Activated B cell treated with CpG ODN at 0.5 μM for 24 hours (primary cell): ENCODE data around the gene MACROD1. TPM values are rescaled to one million over a fixed set of nuclear protein-coding genes. Genes with fewer than 3 reads are reported as not detected.

ENCODE experiments used
- ATAC-seq: fragments of 200-7000 bp; cut with Tn5 transposase; one replicate; pipeline ENCODE4 v1.10.0; 2021; ENCODE audit warnings: low read depth, mild to moderate bottlenecking, moderate library complexity
- CTCF ChIA-PET: fragments of 350-600 bp; sonication (Branson Sonifier 250); formaldehyde crosslinking; loops from one replicate; lab custom pipeline; 2021; ENCODE audit warnings: antibody characterized with exemption; lab: Charles Lee
- POLR2A ChIA-PET: fragments of 350-600 bp; sonication (Branson Sonifier 250); formaldehyde crosslinking; loops from one replicate; lab custom pipeline; 2021; ENCODE audit warnings: antibody characterized with exemption; lab: Charles Lee
- DNase-seq: peaks from one replicate; pipeline ENCODE4 v3.0.0; 2022
- H3K27ac Mint-ChIP-seq: one replicate; pipeline ENCODE4 v1.8.0; 2020; ENCODE audit warnings: mixed read lengths
- H3K27me3 Mint-ChIP-seq: one replicate; pipeline ENCODE4 v1.8.0; 2021; ENCODE audit warnings: mixed read lengths
- H3K36me3 Mint-ChIP-seq: one replicate; pipeline ENCODE4 v1.8.0; 2021; ENCODE audit warnings: low read depth, mixed read lengths
- H3K4me1 Mint-ChIP-seq: one replicate; pipeline ENCODE4 v1.8.0; 2021; ENCODE audit warnings: mixed read lengths
- H3K4me3 Mint-ChIP-seq: one replicate; pipeline ENCODE4 v1.8.0; 2020; ENCODE audit warnings: mild to moderate bottlenecking, mixed read lengths
- H3K9me3 Mint-ChIP-seq: one replicate; pipeline ENCODE4 v1.8.0; 2020; ENCODE audit warnings: mixed read lengths
- intact Hi-C: fragments of 100-400 bp; cut with micrococcal nuclease; formaldehyde crosslinking; loops from one replicate; pipeline ENCODE4 v1.15.1; 2024
- total RNA-seq: library from RNA; stranded (reverse); gene quantifications from 2 replicates; pipeline ENCODE4 v1.2.3, GENCODE V29; 2022
- TF ChIP-seq, protein P1 (sequence below): fragments of 200-600 bp; IDR thresholded peaks from one replicate; pipeline ENCODE4 v1.8.0; 2022; ENCODE audit warnings: antibody characterized with exemption, mild to moderate bottlenecking

The MACROD1 gene
- total RNA-seq, 1 donor from 2014 or later = 4.5 TPM

DNA sequence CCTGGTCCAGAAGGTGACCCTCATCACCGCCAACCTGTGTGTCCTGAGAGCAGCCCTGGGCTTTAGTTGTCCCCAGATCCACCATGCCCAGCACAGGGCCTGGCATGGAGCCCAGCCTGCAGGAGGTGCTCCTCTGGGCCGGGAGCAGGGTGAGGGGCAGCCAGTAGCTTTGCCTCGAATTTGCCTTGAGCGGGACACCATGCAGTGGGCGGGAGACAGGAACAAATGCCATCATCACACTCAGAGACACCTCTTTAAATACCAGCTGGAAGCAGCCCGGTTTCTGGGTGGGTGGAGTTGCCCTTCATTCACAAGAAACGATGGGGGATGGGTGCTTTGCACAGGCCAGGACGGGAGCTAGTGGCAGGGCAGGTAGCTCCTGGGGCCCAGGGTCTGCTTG is 110.8 kb downstream of the MACROD1 start:
- ChIA-PET CTCF (no interaction called here), POLR2A (no interaction called here)
- intact Hi-C loops = no loop called here
- Mint-ChIP-seq H3K36me3 (no peaks in the 10 kb centered on the region), H3K9me3 (no peaks in the 10 kb centered on the region), H3K4me3 (no peak overlapping the region), H3K4me1 (no peaks in the 10 kb centered on the region), H3K27me3 (no peaks in the 10 kb centered on the region), H3K27ac (no peak overlapping the region)
- ATAC-seq (no peak), DNase-seq (no peak)
- TF ChIP-seq, protein P1, sequence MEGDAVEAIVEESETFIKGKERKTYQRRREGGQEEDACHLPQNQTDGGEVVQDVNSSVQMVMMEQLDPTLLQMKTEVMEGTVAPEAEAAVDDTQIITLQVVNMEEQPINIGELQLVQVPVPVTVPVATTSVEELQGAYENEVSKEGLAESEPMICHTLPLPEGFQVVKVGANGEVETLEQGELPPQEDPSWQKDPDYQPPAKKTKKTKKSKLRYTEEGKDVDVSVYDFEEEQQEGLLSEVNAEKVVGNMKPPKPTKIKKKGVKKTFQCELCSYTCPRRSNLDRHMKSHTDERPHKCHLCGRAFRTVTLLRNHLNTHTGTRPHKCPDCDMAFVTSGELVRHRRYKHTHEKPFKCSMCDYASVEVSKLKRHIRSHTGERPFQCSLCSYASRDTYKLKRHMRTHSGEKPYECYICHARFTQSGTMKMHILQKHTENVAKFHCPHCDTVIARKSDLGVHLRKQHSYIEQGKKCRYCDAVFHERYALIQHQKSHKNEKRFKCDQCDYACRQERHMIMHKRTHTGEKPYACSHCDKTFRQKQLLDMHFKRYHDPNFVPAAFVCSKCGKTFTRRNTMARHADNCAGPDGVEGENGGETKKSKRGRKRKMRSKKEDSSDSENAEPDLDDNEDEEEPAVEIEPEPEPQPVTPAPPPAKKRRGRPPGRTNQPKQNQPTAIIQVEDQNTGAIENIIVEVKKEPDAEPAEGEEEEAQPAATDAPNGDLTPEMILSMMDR = no peak

DNA sequence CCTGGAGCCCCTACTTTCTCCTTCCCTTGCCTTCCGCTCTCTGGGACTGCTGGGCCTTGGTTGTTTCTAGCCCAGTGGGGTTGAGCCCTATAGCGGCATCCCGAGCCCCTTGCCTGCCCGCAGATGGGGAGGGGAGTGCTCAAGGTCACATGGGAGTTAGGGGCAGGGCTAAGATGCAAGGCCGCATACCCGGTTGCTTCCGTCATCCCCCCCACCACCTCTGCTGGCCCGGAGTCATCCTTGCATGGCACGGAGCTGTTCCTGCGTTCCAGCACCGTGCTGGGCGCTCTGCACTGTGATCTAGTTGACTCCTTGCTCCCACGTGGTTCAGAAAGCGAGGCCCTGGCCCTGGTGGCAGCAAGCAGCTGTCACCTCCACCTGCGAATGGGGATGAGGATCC is 112.2 kb downstream of the MACROD1 start:
- DNase-seq (no peak), ATAC-seq (no peak)
- intact Hi-C loops = no loop called here
- Mint-ChIP-seq H3K36me3 (no peaks in the 10 kb centered on the region), H3K4me1 (no peaks in the 10 kb centered on the region), H3K27ac (no peak overlapping the region), H3K4me3 (no peak overlapping the region), H3K9me3 (no peaks in the 10 kb centered on the region), H3K27me3 (no peaks in the 10 kb centered on the region)
- ChIA-PET CTCF (no interaction called here), POLR2A (no interaction called here)
- TF ChIP-seq, protein P1 = no peak

DNA sequence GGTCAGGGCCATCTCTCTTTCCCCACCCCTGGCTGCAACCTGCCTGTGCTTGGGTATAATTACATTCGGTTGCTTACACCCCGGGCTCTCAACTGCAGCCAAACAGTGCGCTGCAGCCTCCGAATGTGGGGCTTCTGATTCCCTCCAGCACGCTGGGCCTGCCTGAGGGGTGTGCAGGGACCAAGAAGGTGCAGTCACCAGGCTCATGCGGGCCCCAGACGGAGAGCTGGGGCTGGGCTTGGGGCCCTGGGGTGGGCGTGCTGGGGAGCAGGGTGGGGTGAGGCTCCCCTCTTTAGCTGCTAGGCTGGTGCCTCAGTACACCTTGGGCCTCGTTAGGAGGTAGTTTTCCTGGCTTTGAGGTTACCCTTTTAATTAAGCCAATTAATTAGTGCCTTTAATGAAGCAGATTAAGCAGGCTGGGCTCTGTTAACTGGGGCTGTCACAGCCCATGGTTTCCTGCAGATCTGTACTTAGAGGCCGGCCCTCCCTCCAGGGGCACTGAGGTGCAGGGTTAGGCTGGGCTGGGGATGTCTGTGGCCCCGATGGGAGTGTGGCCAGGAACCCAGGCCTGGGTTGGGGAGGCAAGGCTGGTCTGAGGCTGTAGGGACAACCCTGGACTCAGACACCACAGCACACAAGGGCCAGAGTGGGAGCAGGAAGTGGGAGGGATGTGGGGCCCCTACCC is 112.8 kb downstream of the MACROD1 start:
- ChIA-PET CTCF (no interaction called here), POLR2A (no interaction called here)
- no peaks in the 10 kb centered on the region for H3K4me1 Mint-ChIP-seq
- H3K27ac Mint-ChIP-seq = no peak overlapping the region
- intact Hi-C loops = no loop called here
- no peaks in the 10 kb centered on the region for H3K9me3 Mint-ChIP-seq
- DNase-seq (no peak), ATAC-seq (no peak)
- no peaks in the 10 kb centered on the region for H3K27me3 Mint-ChIP-seq
- TF ChIP-seq, protein P1 = no peak
- H3K4me3 Mint-ChIP-seq = no peak overlapping the region
- no peaks in the 10 kb centered on the region for H3K36me3 Mint-ChIP-seq

DNA sequence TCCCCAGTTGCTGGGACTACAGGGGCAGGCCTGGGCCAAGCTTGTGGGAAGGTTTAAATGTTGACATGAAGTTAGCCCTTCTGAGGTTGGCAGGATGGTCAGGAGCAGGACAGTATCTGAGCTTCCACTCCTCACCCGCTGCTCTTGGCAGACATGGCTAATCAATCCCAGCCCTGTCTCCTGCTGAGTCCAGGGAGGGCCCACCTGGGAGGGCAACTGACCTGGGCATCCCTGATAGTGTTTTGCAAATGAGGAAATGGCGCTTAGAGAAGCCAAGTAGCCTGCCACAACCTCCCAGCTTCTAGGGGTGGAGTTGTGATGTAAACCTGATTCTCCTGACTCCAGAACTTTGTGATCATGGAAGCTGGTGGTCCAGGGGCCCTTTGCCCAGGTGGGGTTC is 113.5 kb downstream of the MACROD1 start:
- TF ChIP-seq, protein P1 = no peak
- DNase-seq (no peak), ATAC-seq (no peak)
- no peaks in the 10 kb centered on the region for H3K4me1 Mint-ChIP-seq
- no peaks in the 10 kb centered on the region for H3K9me3 Mint-ChIP-seq
- ChIA-PET CTCF (no interaction called here), POLR2A (no interaction called here)
- intact Hi-C loops = no loop called here
- no peaks in the 10 kb centered on the region for H3K36me3 Mint-ChIP-seq
- H3K27me3 Mint-ChIP-seq = no peaks in the 10 kb centered on the region
- no peak overlapping the region for H3K27ac Mint-ChIP-seq
- no peak overlapping the region for H3K4me3 Mint-ChIP-seq

DNA sequence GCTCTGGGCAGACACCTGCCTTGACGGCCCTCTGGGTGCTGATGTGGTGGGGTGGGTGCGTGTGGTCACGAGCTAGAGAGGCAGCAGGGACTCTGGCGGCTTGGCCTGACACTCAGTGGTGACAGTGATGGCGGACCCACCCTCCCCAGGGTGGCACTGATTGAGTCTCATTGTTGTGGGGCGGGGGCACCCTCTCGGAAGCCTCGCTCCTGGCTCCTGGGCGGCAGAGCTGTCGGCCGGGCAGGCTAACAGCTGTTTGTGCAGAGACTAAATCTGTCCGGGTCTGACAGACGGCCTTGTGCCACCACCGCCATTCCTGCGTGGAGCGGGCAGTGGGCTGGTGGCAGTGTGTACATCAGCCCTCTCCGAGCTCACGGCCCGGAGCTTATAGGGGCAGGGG is 114.6 kb downstream of the MACROD1 start:
- Mint-ChIP-seq H3K4me3 (no peak overlapping the region), H3K27ac (no peak overlapping the region), H3K9me3 (no peaks in the 10 kb centered on the region), H3K36me3 (no peaks in the 10 kb centered on the region), H3K27me3 (no peaks in the 10 kb centered on the region), H3K4me1 (no peaks in the 10 kb centered on the region)
- TF ChIP-seq, protein P1 = no peak
- ChIA-PET CTCF (no interaction called here), POLR2A (no interaction called here)
- DNase-seq (no peak), ATAC-seq (no peak)
- intact Hi-C loops = no loop called here
